CMK (cell line): ENCODE measurements around the gene HIVEP3.

Experiments used
- DNase-seq: peaks from one replicate; pipeline ENCODE4 v3.0.0-alpha.2; 2010; ENCODE audit warnings: low read depth

Gene HIVEP3

DNA sequence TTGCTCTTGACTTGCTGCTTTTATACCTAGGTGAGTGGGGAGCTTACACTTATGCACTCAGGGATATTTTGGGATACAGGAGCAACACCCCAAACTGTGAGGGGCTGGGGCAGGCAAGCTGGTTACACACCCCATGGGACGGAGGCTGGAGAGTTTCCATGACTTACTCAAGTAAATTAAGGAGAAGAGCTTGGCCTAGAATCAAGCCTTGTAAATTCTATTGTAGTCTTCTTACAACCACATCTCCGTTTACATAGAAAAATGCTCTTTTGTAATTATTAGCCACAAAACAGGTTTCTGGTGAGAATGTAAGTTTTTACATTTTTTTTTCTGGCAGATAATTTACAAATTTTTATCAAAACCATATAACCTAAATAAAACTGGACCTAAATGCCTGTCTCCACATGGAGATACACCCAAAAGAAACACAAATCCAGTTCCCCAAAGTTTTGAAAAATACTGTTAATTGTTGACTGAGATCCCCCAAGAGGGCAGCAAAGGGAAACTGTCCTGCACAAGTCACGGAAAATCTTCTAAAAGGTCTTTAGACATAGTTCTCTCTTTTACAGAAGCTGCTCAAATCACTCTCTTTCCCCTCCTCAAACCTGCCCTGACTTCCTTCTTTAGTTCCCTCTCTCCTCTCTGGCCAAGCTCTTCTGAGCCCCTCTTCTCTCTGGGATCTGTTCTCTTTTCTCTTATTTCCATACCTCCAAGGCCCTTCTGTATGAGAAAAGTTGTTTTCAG lies 134.0 kb downstream of the HIVEP3 start:
- DNase-seq = no peak

DNA sequence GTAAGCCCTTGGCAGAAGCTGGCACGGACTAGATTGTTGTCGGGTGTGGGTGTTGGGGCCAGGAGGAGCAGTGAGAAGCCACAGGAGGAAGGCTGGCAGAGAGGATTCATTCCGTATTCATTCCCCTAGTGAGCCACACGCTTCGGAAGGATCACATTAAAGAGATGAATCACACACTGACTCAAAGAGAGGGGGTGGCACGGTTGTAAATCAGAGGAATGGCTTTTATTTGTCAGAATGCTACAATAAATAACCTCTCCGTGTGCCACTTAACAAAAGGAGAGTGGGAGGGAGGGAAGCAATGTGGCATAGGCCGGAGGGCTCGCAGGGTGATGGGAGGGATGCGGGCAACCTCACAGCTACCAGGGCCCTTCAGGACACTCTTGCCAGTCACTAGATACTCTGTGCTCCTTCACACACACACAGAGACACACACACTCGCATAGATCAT lies 135.5 kb downstream of the HIVEP3 start:
- no peak for DNase-seq

- DNase-seq = no peak
These were observed 137.8 kb downstream of the HIVEP3 start for GRCh38 chr1:41780916-41781315.

DNA sequence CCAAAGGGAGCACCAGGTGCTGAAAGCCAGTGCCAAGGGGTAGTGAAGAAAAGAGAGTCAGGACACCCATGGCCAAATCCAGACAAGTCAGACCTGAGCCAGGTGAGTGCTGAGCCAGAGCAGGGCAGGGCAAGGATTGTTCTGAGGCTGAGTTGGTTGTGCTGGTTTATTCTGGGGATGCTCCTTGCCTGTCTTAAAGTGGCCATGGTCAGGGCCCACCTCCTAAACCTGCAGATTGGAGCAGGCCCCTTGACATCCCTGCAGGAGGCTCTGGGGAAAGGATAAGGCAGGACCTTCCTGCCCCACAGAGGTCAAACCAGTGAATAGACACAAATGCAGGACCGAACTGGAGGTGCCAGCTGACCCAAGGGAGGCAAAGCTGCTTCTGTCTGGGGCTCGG lies 138.4 kb downstream of the HIVEP3 start:
- no peak for DNase-seq

- no peak for DNase-seq
These were observed 139.4 kb downstream of the HIVEP3 start for GRCh38 chr1:41779360-41779759.

DNA sequence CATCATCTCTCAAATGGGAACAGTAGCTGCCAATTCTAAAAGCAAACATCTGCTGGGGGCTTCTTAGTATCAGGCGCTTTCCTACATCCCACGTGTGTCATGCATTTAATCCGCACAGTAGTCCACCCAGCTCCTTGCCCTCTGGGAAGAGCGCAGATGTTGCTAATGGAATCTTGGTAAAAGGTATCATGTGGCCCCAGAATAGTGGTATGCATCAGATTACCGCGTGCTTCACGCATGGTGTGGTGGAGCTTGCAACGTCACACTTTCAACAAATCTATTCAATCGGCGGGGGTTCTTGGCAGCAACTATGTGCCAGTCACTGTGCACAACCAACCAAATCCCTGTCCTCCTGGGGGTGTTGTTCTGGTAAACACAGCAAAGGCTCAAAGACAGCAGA lies 141.0 kb downstream of the HIVEP3 start:
- DNase-seq = no peak

DNA sequence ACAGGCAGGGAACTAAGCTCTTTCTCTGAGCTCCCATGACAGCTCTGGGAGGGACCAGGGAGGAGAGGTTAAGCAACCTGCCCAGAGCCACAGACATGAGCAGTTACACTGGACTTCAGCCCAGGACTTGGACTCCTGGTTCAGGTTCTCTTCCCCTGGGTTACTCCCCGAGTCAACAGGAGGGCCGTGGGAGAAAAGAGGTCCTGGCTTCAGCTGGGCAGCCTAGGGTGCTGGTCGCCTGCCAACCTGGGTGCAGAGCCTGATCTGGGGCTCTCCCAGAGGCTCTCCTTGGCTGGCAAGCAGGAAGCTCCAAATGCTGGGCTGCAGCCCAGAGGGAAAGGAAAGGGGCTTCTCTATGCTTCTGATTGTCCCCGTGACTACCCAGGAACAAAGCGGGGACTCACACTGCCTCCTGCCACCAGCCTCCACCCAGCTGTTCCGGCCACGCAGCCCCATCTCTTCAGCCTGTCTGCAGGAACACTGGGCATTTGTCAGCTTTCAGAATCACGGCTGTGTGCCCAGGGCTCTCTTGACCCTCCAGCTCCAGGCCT lies 141.8 kb downstream of the HIVEP3 start:
- no peak for DNase-seq

DNA sequence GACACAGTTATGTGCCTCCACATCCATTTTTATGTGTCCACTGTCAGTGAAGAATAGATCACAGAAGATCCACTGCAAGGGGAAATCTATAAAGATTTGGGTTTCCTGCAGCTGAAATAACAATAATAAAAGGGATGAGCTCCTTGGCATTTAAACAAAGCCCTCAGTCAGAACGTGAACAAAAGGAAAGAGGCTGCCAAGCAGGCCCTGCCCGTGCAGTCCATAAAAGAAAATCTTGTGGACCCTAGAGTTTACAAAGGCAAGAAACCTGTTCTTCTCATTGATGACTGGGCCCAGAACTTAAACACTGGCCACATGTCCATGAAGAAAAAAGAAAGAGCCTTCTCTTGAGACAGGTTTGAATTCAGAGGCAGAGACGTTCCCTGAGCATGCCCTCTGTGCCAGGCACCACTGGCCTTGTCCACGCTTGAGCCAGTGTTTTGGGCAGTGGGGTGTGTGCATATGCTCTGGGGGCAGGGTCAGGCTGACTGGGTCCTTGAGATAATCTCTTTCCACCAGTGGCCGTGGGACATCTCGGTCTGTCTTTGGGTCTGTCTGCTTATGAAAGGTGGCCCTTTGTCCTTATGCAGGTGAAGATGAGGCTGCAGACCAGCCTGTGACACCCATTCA lies 142.7 kb downstream of the HIVEP3 start:
- DNase-seq = no peak

GRCh38 chr1:41774471-41774990 lies 144.2 kb downstream of the HIVEP3 start:
- DNase-seq = no peak

GRCh38 chr1:41773842-41774241 lies 144.9 kb downstream of the HIVEP3 start:
- no peak for DNase-seq

- DNase-seq = no peak
These were observed 145.6 kb downstream of the HIVEP3 start for GRCh38 chr1:41773144-41773591.

DNA sequence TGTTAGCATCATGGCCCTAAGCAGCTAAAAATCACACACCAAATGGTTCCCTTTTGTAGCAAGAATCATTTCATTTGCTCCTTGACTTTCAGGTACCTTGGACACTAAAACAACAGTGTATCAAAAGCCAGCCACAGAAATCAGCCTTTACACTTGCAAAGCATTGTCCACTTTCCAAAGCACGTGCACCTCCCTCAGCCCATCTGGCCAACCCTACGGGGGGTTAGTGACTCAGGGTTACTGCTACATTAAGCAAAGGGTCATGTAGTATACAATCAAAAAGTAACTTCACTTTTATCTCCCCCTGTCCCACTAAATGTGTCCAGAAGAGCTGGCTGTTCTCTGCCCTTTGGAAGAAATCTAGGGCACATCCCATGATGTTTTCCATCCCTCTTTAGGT lies 149.7 kb downstream of the HIVEP3 start:
- no peak for DNase-seq

GRCh38 chr1:41768583-41768982 lies 150.1 kb downstream of the HIVEP3 start:
- peak; percentile 36 for DNase-seq

DNA sequence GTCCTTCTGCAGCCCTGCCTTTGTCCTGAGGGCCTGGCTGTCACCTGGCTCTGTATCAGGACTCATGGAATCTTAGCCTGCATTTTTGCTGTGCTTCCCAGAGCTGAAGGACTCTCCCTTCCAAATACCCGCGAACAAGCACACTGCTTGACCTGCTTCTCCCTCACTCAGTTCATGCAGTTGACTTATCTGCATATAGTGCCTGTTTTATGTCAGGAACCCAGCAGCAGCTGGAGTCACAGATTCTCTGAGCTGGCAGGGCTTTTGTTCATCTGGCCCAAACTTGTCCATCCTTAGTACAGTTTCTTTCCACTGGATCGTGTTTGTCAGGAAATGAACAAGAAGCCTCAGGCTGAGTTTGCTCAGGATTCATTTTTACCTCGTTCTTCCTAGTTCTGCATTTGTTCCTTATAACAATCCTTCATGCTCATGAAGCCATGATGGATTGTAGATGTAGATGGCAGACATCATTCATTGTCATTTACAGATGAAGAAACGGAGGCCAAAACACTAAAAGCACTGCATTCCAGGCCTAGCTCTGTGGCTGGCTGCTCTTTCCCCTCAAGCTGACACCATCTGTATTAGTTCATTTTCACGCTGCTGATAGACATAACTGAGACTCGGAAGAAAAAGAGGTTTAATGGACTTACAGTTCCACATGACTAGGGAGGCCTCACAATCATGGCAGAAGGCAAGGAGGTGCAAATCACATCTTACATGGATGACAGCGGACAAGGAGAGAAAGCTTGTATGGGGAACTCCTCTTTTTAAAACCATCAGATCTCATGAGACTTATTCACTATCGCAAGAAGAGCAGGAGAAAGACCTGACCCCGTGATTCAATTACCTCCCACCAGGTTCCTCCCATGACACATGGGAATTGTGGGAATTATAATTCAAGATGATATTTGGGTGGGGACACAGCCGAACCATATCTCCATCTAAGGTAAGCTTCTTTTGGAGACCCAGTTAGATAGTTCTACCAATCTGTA lies 150.9 kb downstream of the HIVEP3 start:
- no peak for DNase-seq

DNA sequence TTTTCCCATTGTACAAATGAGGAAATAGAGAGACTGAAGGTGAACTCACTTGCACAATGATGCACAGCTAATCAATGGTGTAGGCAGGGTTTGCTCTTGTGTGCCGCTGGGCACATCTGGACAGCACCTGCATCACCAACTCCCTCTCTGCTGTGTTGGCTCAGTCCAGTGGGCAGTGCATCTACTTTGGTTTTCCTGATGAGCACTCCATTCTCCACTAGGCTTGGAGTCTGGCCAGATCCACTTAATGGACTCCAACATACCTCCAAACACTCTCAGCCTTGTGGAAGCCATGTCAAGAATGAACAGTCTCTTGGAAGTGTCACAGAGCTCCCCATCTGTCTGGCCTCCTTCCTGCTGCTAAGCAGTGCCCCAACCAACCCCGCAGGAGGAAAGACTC lies 152.2 kb downstream of the HIVEP3 start:
- DNase-seq = no peak

- DNase-seq = no peak
These were observed 152.7 kb downstream of the HIVEP3 start for GRCh38 chr1:41766041-41766440.

GRCh38 chr1:41765152-41765551 lies 153.6 kb downstream of the HIVEP3 start:
- no peak for DNase-seq

DNA sequence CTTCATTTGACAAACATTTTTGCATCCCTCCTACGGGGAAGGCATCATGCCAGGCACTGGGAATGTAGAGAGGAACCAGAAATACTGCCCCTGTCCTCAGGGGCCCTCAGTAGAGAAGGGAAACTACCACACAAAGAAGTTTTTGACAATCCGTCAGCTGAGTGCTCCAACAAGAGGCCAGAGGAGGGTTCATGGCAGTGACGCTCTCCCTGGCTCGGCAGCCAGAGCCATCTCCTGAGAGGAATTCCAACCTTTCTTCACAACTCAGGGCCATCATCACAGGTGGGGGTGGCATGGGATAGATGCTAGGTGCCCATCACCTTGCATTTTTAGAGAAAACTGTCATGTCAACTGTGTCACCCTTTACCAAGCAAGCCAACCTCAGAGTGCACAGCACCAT lies 154.1 kb downstream of the HIVEP3 start:
- no peak for DNase-seq

DNA sequence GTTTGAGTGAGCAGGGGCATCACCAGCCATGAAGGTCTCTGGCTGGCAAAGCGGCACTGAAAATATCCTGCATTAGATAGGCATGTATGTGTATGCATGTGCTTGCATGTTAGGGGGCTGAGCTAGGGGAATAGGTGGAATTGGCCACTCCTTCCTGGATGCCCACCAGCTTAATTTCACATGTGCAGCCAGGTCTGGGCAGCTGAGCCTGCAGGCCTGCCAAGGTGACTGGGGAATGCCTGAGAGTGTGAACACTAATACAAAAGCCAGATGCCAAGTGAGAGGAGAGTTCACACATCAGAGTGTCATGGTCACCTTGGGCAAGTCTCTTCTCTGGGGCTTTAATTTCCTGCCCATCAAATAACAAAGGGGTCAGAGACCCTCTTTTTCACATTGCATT lies 155.9 kb downstream of the HIVEP3 start:
- DNase-seq = no peak

GRCh38 chr1:41762251-41762650 lies 156.5 kb downstream of the HIVEP3 start:
- no peak for DNase-seq

DNA sequence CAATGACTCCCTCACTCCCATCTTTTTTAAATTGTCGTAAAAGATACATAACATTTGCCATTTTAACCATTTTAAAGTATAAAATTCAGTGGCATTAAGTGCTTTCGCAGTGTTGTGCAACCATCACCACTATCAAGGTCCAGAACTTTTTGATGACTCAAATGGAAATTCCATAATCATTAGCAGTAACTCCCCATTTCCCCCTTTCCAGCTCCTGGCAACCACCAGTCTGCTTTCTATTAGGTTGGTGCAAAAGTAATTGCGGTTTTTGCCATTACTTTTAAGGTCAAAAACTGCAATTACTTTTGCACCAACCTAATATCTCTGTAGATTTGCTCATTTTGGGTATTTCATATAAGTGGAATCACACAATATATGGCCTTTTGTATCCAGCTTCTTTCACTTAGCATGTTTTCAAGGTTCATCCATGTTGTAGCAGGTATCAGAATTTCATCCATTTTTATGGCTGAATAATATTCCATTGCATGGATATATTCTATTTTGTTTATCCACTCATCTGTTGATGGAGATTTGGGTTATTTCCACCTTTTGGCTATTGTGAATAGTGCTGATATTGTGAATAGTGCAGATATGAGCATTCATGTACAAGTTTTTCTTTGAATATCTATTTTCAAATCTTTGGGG lies 159.7 kb downstream of the HIVEP3 start:
- no peak for DNase-seq
